GM18951 (cell line): ENCODE measurements around the gene EEF2.
"Not testable (repeated sequence)": the region's sequence is repeated elsewhere in the genome, so short reads cannot be mapped to it uniquely, and the experiment has no call there.

Experiments used
- POLR2A ChIP-seq: IDR thresholded peaks from 4 replicates; pipeline ENCODE4 v1.6.1; 2011; ENCODE audit warnings: mild to moderate bottlenecking; ENCODE audit not compliant: insufficient read length, insufficient read depth; ENCODE audit errors: extremely low read depth
- in situ Hi-C: fragments of 300-500 bp; cut with MboI; formaldehyde crosslinking; loops from one replicate; pipeline ENCODE4 v1.12.0; 2022; ENCODE audit warnings: low sequenced_read_pairs, mixed read lengths, inconsistent platforms; ENCODE audit not compliant: unreplicated experiment

EEF2 gene

DNA sequence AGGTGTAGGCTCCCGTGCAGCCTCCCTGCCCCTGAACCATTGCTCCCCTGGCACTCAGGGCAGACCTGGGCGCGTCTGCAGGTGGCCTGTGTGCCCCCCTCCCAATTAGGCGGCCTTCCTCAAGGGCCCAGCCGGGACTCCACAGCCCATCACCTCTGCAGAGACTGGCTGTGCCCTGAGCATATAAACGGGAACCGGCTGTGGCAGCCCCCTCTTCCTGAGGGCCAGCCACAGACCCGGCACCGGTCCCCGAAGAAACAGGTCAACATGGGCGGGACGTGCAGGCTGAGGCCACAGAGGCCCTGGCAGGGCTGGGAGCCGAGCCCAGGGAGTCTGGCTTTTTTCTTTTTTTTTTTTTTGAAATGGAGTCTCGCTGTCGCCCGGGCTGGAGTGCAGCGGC is 34.3 kb upstream of the EEF2 start:
- in situ Hi-C loops = no loop called here
- TF ChIP-seq POLR2A = no peak

DNA sequence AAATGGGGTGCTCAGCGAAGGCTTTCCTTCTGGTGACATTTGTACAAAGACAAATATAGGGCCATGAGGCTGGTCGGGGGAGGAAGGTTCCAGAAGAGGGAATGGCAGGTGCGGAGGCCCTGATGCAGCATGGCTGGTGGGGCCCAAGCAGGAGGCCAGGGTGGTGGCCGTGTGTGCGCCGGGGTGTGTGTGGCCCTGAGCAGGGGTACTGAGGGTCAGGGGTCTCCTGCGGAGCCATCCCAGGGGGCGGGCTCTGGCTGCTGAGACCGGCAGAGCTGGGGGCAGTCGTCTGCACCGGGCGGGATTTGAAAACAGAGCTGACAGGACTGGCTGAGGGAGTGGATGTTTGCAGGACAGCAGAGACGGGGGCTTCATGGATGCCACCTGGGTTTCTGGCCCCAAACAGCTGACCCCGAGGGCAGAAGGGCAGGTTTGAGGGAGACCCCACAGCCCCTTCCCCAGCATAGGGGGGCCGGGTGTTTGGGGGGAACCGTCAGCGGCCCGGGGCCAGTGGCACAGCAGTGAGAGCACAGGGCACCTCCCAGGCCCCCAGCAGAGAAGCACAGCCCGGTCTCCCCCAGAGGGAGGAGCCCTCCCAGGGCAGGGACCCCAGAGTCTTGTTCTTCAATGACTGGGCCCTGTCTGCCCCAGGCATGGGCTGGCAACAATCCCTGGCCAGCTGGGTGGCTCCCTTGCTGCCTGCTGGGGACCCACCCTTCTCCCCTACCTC is 33.7 kb upstream of the EEF2 start:
- in situ Hi-C loops = no loop called here
- no peak for TF ChIP-seq POLR2A

DNA sequence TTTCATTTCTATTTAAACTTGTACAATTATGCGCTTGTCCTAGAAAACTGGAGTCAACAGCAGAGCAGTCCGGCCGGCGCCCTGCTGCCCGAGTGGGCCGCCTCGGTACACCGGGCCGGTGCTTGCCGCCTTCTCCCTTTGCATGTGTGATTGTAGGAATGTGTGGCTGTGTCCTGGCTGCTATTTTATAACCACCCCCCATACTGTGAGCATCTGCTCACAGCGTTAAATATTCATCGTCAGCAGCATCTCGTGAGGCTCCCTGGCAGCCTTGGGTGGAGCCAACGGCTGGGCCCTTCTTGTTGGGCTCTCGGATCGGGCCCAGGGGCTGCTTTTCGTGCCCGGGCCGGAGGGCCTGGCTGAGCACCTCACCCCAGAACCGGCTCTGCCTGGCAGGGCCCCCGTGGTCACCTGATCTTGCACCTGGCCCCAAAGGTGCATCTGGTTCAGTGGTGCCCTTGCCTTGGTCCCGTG is 32.9 kb upstream of the EEF2 start:
- TF ChIP-seq POLR2A = no peak
- in situ Hi-C loops = no loop called here

GRCh38 chr19:4016903-4017638 is 31.8 kb upstream of the EEF2 start:
- in situ Hi-C loops = no loop called here
- no peak for TF ChIP-seq POLR2A

DNA sequence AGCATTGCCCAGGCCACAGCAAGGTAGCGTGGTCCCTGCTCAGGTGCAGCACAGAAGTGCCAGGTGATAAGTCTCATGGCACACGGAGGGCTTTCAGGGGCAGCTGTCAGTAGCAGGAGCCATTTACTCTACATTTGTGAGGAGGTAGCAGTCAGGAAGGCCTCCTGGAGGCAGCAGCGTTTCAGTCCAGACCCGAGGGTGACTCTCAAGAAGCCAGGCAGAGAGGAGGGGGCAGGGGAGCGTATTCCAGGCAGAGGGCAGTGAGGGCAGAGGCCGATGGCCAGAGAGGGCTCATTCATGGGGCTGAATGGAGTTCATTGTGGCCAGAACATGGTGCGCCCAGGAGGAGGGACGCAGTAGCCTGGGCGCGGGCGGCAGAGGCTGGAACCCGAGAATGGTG is 31.2 kb upstream of the EEF2 start:
- TF ChIP-seq POLR2A = no peak
- in situ Hi-C loops = no loop called here

DNA sequence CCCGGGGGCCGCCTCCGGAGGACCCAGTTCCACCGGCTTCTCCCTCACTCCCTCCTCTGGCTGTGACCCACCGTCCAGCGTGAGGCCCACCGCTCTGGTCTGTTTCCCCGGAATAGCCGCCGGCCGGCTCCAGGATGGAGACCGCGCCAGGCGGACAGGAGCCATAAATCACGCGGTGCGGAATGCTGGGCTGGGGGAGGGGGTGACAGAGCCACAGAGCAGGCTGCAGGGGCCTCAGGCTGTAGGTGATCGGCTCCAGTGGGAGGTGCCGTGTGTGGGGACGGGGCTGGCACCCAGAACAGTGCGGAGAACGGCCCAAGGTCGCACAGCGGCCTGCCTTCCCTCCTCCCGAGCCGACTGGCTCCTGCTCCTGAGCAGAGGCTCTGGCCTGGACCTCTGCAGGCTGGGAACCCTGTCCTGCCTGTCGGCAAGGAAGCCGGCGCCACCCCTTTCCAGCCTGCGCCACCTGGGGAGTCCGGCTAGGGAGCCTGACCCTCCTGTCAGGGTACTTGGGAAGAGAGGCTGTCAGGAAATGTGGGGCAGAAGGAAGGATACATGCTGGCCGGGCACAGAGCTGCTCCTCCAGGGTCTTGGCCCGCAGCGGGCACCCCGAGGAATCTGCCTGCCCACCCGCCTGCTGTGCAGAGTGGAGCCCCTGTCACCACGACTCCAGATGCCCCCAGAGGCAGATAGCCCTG is 30.6 kb upstream of the EEF2 start:
- in situ Hi-C loops = no loop called here
- no peak for TF ChIP-seq POLR2A

DNA sequence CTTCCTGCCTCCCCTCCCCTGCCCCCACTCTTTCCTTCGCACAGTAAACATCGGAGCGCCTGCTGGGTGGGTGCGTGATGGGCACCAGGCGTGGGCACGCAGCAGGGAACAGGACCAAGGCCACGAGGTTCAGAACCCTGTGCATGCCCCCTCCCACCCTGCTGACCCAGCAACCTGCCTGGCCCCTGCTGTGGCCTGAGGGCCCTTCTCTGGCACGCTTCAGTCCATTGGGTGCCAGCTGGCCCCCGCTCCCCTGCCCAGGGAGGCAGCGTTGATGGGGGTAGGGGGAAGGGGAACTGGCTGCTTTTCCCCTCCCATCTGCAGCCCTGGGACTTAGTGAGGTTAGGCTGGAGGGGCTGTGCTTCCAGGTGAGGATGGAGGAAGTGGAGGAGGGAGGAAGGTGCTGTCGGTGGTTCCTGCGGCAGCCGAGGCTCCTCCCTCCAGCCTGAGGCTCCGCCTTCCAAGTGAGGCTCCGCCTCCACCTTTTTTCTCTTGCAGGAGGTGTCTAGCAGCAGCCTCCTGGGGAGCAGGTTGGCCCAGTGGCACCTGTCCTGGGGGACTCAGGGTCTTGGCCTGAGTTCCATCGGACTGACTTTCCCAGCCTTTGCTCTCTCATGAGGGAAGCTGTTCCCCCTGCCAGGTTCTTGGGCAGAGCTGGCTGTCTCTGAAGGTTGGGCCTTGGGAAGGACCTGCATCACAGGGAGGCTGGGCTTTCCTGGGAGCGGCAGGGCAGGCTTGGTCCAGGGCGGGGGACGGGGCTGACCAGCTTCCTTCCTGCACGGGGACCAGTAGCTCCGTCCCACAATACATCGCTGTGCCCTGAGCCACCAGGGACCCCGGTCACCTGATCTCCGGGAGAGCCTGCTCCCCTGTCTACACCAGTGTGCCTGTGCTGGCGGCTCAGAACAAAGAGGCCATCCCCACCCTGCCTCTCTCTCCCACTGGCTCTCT is 29.6 kb upstream of the EEF2 start:
- in situ Hi-C loops = no loop called here
- TF ChIP-seq POLR2A = no peak

DNA sequence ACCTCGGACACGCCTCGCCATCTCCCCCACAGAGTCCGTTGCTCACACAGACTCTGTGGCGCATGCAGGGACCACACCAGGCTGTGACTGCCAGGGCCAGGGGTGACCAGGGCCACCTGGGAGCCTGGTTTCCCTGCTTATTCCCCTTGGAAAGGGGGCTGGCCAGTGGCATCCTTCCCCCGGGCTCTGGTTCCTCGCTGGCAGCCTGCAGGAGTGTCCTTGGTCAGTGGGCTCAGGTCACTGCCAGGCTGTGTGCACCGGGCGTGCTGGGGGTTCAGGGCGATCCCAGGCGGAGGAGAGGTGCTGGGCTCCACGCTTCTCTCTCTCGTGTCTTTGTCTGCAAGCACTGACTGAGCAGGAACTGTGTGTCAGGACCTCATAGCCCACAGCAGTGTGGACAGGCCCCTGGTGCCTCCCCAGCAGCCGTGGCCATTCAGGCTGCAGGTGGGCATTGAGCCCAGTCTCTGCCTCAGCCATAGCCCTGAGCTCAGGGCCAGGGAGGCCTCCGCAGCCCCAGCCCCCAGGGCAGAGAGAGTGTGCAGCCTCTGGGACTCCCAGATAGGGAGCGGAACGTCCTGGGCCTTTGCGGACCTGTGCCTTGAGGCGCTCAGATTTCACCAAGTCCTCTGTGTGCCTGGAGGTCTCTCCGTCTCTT is 28.8 kb upstream of the EEF2 start:
- no peak for TF ChIP-seq POLR2A
- in situ Hi-C loops = no loop called here

- in situ Hi-C loops = no loop called here
- no peak for TF ChIP-seq POLR2A
Observed at GRCh38 chr19:4012975-4013634, 27.8 kb upstream of the EEF2 start.

DNA sequence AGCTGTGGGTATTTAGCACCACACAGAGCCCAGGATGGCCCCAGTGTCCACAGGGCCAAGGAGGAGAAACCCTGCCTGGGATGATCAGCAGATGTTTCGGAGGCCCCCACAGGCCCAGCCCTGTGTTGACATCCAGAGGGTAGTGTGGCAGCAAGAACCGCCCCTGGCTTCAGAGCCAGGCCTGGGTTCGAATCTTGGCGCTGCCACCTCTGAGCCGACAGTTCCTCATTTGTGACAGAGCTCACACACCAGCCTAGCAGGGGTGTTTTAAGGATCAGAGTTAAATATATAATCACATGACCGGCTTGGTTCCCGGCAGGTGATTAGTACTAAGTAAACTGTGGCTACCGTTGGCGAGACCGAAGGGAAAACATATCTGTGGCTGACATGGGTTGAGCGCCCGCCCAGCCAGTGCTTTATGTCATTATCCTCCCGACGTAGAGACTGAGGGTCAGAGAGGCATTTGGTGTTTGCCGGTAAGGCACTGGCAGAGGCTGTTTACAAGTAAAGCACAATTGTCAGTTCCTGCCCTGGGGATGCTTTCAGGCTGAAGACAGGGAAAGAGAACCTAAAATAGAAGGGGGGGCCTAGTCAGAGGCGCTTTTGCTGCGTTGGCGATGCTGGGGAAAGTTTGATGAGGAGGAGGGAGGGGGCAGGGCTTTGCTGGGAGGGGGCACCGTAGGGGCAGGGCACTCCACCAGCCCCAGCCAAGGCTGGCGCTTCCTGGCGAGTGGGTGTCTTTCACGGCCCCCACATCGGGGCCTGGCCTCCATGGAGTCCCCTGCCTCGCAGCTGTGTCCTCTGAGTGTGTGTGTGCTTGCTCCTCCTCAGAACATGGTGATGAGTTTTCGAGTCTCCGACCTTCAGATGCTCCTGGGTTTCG is 27.1 kb upstream of the EEF2 start:
- in situ Hi-C loops = no loop called here
- no peak for TF ChIP-seq POLR2A

- in situ Hi-C loops = not testable (repeated sequence)
Observed at GRCh38 chr19:4011430-4011829, 26.2 kb upstream of the EEF2 start.
